GM21528 (cell line): ENCODE results near the gene WDFY2.
A peak's percentile ranks its signal among the peaks of the same experiment; 100 is the strongest.

Source experiments
- ATAC-seq: cut with Tn5 transposase; IDR thresholded peaks from one replicate; pipeline ENCODE4 v1.9.1; 2021; ENCODE audit warnings: mild to moderate bottlenecking, moderate library complexity; ENCODE audit not compliant: unreplicated experiment, low FRiP score

Gene WDFY2

DNA sequence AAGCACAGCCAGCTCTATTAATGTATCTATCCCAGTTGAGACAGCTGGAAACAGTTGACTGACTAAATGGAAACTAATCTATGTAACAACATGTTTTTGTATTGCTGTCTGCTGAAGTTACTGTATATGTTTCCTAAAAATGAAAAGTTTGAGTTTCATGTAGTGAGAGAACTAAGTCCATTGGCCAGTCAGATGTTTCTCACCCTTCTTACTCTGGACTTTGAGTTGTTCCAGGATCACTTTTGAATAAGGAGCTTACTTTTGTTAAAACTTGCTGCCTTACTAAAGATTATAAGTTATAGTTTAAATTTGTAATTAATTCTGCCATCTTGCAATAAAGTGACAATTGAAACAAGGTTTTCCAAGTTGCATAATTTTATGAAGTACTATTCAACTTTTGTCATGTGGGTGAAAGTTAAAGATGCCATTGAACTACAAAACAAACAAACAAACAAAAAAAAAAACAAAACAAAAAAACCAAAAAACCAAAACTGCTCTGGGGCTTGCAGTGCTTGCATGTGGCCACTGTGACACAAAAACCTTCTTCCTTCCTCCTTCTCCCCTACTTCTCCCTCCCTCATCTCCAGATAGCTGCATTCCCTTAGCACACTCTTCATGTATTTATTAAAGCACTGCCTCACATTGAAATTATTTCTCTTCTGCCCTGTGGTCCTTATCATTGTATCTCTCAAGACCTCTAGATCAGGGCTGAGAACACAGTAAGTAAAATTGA, 15.3 kb downstream of the WDFY2 start:
- ATAC-seq = no peak

DNA sequence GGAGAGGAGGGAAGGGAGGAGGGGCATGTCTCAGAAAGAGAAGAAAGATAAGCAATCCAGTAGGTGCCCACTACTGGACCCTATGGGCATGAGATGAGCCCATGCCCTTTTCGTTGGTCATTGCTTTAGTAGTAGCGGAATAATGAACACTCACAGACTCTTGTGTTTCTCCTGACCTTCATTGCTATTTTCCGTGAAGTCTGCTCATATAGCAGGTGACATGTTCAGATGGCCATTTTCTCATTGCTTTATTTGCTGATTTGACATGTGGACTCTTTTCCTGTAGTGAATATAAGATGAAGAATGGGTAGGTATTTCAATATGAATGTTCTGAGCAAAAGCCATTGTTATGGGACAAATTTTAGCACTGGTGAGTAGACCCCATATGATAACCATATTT, 16.4 kb downstream of the WDFY2 start:
- no peak for ATAC-seq

DNA sequence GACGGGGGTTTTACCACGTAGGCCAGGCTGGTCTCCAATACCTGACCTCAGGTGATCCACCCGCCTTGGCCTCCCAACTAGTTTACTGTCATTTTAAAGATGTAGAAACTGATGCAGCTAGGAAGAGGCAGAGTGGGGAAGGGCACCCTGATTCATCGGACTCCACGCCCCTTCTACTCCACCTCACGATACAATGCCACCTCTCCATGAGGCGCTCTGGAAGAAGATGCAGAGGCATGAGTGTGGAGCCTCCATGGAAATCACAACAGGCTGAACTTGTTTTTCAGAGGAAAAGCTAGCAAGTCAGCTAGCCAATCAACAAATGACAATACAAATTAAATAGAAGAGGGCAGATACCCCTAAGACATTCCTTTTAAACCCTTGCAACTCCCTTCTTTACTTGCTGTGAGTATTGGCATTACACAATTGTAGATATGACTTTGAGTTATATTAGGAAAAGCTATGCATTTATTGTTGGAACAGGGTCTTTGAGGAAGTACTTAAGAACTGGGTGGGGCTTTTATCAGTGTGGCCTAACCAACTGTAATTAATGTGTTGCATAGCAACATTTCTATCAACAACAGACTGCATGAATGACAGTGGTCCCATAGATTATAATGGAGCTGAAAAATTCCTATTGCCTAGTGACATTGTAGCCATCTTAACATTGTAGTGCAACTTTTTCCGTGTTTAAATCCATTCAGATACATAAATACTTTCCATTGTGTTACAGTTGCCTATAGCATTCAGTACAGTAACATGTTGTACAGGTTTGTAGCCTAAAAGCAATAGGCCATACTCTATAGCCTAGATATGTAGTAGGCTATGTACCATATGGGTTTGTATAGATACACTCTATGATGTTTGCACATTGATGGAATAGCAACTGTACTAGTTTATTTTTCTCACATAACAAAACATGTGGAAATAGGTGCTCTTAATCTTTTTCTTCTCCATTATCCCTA, 17.6 kb downstream of the WDFY2 start:
- ATAC-seq = no peak

DNA sequence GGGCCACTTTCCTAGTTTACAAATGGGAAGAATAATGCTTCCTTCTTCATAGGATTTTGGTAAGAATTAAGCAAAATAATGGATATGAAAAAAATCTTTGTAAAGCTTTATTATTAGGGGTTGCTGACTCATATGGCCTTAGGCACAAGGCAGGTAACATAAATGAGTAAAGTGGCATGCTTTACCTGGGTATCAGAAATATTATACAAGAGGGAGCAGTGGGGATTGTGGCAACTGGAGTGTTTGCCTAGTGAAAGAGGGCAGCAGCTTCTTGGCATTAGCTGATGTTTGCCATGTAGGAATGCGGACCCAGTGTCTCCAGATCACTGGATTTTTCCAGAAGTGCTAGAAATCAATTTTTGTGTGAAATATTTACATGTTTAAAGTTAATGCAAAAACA, 19.5 kb downstream of the WDFY2 start:
- ATAC-seq = no peak

DNA sequence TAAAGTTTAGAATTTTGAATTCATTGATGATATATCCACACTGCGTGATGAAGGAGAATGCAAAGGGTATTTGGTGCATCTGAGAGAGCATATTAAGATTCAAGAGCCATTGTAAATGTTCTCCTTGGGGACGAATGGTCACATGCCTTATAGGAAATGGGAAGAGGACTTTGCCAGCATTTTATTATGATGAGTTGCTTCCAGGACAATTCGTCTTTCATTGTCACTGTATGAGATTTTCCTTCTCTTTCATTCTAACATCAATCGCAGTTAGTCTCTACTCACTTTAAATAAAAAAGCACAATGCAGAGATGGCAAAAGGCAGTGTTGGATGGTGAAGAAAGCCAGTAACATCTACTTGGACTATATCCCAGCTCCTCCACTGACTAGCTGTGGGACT, 21.4 kb downstream of the WDFY2 start:
- no peak for ATAC-seq

DNA sequence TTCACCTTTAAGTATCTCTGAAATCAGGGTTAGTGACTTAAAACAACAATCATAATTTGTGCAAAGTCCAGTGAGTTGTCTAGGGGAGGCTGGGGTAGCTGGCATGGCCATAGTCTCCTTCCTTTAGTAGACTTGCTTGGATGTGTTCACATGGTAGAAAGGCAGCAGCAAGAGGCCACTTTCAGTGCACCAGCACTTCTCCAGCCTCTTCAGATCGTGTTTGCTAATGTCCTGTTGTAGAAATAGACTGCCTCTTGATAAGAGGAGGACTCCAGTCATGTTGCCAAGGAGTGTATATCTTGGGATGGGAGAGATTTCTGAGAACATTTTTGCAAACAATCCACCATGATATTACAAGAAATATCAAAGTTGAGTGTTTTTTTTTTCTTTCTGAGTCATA, 22.9 kb downstream of the WDFY2 start:
- ATAC-seq = no peak

DNA sequence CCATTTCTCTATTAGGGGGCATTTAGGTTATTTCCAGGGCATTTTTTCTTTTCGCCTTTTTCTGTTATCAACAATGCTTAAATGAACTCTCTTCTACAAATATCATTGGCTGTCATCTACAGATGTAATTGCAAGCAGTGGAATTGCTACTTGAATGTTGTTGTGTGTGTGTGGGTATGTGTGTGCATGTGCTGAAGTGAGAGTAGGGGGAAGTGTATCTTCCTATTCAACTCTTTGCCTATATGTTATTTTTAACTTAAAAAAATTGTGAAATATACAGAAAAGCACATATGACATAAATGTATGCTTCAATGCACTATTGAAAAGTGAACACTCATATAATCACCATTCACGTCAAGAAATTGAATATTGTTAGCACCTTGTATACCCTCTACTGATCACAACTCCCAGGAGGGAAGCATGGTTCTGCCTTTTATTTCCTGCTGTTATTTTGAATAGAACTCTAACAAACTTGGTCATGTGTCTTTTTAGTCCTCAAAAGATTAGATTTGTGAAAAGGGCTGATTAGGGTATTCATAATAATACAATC, 24.7 kb downstream of the WDFY2 start:
- no peak for ATAC-seq

DNA sequence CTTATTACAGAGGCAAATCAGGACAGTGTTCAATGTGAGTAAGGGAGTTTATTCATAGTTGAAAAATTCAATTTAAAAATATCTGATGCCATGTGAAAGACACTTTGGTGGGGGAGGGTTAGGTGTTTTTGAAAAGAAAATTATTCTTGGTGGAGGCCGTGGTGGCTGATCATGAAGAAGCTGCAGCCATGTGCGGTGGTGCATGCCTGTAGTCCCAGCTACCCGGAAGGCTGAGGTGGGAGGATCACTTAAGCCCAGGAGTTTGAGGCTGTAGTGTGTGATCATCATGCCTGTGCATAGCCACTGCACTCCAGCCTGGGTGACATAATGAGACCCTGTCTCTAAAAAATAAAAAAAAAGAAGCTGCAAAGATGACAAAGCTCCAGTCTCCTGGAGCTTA, 28.6 kb downstream of the WDFY2 start:
- no peak for ATAC-seq

DNA sequence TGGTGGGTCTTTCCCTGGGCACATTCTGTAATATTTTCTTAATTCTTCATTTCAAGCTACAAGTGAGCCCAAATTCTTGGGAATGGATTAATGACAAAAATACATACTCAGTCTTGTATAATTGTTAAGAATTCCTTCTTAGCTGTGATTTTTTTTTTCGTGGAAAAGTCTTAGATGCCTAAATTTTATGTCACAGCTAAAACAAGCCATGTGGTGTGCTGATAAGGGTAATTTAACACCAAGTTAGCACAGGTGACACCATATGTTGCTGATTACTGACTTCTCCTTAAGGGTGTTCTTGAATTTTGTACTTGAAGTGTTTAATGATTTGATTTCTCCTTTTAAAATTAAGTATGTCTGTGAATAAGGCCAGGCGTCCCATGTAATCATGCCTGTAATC, 29.3 kb downstream of the WDFY2 start:
- ATAC-seq = no peak

DNA sequence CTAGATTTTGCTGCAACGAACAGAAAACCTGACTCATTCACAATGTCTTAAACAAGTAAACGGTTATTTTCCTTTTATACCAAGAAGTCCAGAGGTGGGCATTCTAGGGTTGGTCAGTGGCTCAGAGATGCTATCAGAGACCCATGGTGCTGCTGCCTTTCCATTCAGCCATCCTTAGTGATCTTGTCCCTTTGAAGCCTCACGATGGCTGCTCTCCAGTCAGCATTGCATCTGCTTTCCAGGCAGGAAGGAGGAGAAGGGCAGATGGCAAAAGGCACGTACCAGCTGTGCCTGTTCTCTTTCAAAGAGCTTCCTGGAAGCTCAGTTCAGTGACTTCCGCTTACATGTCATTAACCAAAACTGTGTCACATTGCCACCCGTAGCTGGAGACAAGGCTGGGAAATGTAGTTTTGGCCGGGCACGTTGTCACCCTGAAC, 30.1 kb downstream of the WDFY2 start:
- peak; percentile 85 for ATAC-seq

DNA sequence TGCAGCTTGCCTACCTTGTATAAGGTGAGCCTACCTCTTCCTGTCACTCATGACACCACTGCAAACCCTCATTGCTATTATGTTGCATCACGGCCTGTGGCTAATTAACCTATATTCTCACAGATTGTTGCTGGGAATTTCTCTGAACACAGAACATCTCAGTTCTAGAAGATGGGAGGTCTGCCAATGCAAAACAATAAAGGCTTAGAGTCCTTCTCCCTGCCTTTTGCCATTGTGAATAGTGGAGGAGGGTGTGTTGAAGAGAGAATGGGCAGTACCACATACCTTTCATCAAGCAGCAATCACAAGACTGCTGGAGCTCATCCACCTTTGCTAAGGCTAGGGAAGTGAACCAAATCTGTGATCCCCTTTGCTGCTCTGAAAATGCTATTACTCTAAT, 34.4 kb downstream of the WDFY2 start:
- ATAC-seq = no peak

DNA sequence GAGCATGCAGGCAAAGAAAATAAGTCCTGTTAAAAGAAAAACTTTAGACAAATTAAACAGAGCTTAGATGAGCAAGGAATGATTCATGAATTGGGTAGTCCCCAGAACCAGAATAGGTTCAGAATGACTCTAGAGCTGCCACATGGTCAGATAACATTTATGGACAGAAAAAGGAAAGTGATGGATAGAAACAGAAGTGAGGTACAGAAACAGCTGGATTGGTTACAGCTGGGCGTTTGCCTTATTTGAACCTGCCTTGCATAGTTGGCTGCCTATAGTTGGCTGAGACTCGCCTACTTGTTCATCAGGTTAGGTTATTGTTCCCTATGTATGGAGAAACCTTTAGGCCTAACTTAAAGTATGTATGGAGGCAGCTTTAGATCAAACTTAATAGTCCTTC, 35.4 kb downstream of the WDFY2 start:
- no peak for ATAC-seq

DNA sequence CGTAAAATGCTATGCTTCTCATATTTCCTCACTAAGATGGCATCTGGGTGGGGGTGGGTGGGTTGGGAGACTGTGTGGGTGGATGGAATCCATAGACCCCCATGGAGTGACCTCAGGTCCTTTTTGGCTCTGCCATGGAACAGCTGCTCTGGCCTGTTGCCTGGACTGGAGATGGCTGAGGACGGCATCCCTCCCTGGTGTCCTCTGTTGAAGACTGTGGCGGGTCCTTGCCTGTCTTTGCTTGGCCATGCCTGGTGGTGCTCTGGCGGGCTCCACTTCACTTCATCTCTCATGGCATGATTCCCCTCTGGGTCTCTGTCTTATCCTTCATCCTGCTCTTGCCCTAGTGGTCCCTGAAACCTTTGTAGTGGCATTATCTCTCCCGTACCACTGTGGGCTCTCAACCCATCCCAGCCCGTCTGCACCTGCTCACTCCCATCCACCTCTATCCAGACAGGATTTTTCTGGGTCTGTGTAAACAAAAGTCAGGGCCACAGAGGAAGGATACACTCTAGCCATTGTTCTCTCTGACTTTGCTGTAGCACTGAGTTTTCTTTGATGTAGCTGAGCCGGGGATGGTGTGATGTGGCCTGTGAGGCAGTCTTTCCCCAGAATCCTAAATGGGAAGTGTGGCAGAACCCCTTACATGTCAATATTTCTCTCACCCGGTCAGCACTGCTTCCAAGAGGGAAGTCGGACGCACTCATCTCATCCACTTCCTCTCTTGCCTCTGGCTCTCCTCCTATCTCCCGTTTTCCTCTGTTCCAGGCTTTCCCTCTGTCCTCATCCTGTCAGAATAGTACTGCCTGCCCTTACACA, 36.1 kb downstream of the WDFY2 start:
- ATAC-seq = no peak

DNA sequence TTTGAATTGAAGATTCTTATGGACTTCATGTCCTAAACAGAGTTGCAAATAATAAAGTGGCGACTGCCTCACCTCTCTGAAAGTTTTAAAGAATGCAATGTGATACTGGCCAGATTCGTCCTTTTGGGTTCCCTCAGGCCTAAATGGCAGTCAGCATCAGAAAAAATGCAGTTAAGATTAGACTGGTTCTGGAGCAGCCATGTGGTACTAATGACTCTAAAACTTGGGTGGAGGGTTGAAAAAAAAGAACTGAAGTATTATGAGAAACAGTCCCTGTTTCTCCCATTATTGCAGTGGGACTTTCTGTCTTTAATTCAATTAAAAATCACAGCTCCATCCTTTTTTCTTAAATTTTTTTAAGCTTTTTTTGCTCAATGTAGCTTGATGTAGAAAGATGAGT, 37.3 kb downstream of the WDFY2 start:
- ATAC-seq = no peak

DNA sequence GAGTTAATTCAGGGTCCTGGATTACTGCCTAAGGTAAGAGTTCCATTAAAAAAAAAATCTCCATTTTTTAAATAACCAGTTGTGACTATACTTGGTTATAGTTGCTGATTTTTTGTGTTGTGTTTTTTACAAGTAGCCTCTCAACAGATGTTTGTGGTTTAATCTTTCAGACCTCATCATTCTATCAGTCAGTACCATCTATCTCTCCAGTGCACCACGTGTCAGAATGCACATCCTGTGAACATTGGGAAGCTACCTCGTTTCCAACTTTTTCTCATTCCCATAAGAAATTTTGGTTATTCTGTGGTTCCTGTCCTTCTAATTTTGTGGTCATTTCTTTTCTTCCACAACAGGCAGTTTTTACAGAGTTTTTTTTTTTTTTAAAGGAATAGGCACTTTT, 39.2 kb downstream of the WDFY2 start:
- no peak for ATAC-seq

DNA sequence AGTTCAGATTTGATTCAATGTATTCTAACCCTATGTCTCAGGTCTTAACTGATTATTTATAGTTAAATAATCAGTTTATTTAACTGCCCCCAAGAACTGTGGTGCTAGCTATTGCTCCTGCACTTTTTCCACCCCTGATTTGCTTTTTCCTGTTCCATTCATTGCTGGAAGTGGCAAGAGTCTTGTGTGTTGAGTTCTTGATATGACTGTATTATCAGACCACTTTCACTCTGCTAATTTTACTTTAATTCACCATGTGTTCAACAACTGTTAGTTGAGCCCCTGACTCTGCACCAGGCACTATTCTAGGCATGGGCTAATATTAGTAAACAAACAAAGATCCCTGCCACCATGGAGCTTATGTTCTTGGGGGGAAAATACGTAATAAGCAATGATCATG, 39.9 kb downstream of the WDFY2 start:
- no peak for ATAC-seq

DNA sequence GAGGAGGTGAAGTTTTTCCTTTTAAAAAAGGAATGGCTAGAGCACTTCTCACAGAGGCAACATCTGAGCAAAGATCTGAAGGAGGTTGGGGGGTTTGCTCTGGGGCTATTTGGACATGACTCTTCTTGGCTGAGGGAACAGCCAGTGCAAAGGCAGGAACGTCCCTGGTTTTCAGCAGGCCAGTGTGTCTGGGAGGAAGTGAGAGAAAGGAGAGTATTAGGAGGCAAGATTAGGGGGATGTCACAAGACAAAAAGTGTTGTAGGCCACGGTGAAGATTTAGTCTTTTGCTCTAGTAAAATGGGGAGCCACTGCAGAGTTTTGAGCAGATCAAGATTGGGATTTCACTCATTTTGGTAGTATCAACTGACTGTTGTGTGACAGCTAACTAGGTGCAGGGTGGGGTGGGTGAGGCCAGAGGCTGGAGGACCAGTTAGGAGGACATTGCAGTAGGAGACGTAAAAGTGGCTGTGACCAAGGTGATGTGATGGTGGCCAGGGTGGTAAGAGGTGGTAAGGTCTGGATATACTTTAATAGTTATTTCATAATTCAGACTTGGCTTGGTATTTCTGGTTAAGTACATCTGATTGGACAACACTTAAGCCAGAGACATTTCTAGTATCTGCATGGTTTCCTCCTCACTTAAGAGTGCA, 40.6 kb downstream of the WDFY2 start:
- no peak for ATAC-seq

DNA sequence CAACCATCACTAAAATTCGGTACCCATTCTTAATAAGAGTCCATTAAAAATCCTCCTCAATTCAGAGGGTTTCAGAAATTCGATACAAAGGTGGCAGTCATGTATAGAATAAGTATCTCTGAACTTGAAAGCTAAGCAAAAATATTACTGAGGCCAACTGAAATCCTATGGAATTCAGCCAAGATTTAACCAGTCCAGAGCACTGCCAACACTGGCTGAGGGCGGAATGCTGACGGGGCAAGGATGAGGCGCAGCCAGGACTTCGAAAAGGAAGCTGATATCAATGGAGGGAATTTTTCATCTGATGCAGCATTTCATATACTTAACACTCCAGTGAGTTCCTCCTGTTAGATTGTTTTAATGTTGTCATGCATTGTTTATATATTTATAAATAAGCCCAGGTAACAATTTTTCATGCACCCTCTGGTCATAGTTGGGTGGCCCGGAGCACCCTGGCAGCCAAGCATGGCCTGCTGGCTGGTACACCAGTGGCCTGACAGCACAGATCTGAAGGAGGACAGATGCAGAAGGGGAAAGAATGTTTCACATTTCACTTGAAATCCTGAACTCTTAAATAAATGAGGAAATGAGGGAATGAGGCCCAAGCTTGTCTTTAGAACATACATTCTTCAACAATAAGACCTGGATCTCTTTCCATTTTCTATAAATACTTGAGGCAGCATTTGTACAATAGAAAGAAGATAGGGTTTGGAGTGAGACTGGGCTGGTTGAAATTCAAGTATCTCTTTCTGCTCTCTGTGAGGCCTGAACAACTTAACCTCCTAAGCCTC, 41.5 kb downstream of the WDFY2 start:
- ATAC-seq = no peak

DNA sequence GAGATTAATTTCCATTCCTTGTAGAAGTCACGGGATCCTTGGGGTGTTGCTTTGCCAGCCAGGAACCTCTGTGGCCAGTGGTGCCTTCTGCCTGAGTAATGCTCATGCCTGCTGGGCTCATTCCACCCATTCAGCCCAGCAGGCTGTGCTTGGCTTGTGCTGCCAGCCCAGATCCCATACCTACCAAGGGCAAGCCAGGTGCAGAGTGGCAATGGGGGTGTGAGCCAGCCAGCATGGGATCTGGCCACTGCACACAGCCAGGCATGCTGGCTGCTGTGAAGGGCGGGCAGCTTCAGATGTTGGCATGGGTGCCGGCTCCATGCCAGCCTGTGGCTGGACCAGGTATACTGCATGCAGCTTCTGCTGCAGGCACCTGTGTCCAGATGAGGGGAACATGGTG, 42.5 kb downstream of the WDFY2 start:
- no peak for ATAC-seq
